ENCODE results near the gene LPAR1.
"Not testable (repeated sequence)": the region's sequence is repeated elsewhere in the genome, so short reads cannot be mapped to it uniquely, and the experiment has no call there.

The LPAR1 gene, protein sequence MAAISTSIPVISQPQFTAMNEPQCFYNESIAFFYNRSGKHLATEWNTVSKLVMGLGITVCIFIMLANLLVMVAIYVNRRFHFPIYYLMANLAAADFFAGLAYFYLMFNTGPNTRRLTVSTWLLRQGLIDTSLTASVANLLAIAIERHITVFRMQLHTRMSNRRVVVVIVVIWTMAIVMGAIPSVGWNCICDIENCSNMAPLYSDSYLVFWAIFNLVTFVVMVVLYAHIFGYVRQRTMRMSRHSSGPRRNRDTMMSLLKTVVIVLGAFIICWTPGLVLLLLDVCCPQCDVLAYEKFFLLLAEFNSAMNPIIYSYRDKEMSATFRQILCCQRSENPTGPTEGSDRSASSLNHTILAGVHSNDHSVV

DNA sequence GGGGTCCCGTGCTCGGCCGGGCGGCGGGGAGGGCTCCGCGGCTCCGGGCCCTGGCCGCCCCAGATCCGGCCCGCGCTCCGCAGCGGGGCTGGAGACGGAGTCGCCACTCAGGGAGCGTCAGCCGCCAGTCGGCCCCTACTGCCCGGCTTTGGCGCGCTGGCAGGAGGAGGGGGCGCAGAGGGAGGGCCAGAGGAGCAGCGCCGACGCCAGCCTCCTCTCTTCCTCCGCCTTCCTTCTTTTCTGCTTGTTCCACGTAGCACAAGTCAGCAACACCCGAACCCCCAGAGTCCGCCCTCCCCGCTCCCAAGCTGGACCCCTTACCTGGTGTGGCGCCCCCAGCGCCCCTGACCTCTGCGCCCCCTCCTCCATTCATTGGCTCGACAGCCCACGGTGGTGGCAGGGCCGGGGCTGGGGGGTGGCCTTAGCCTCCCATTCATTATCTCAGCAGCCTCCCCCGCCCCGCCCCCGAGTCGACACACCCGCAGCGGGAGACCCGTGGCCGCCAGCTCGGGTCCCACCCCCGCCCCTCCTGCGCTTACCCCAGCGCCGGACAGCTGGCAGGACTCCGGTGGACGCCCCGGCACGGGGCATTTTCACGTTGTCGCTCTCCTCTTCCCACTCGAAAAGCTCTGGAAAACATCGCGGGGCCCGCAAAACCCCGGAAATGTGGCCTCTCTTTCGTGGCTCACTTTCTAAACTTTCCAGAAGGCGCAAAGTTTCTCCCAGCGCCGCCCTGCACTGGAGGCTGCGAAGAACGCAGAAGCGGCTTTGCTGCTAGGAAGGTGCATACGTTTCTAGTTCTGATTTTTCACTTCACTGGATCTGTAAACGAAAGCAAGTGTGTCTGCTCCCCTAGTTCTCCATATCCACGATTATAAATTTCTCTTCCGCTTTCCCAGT is at the start of gene LPAR1:
LPAR1 (minus strand) TSS at position 140 of the 900 bp plus-strand sequence. CDS start 66,353 bp downstream, outside the sequence.
- no peak for DNase-seq (ENCODE audit: low spot score)

DNA sequence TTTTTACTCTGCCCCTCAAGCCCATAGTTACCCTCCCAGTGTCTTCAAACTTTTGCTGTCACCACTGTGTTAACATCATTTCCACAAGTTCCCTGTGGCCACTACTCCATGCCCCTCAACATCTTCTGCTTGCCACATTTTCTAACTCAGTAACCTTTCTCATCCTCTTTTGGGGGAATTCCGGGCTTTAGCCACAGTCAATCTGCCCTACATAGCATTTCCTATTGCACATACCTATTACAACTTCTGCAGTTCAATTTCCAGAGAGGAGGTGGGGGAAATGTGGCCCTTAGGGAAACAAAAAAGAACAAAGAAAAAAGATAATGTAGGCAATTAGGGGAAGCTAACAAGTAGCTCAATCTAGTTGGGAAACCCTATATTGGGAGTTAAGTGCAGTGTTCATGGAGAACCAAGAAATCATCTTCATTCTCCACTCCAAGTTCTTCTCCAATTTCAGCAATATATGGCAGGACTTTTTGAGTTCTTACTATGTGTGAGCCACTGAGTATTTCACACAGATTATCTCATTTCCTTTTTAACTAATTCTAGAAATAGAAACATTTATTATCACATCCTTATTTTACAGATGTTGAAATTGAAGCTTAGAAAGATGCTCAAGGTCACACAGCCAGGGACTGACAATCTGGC is 40.2 kb upstream of the LPAR1 start:
- DNase-seq (ENCODE audit: low spot score): no peak

DNA sequence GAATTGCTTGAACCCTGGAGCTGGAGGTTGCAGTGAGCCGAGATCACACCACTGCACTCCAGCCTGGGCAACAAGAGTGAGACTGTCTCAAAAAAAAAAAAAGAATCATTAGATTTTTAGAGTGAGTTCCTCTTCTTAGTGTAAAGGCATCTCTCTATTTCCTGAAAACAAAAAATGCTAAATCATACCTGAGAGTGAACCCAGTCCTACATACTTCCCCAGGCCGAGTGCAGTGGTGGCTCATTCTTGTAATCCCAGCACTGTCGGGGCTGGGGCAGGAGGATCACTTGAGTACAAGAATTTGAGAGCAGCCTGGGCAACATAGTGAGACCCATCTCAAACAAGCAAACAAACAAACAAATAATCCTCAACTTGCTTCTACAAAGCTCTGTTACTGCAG is 38.2 kb upstream of the LPAR1 start:
- DNase-seq (ENCODE audit: low spot score): no peak

DNA sequence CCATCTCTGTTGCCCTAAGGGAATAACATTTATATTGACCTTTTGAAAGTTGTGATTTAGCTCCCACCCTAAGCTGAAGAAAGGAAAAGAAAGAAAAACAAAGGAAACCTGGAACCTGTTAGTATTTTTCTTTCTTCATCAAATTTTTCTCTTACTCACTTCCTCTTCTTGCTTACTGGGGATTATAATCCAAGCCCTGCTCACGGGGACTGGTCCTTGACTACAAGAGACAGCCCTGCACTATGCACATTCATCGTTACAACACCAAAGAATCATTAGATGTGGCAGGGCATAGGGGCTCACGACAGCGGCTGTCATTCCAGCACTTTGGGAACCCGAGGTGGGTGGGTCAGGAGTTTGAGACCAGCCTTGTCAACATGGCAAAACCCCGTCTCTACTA is 37.8 kb upstream of the LPAR1 start:
- DNase-seq (ENCODE audit: low spot score): no peak

DNA sequence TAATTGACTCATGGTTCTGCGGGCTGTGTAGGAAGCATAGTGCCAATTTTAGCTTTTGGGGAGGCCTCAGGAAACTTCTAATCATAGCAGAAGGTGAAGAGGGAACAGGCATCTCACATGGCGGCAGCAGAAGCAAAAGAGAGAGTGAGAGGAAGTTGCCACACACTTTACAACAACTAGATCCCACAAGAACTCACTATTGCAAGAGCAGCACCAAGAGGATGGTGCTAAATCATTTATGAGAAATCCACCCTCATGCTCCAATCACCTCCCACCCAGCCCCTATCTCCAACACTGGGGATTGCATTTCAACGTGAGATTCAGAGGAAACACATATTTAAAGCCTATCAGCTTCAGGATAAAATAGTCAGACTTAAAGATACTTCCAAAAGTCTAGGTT is 36.1 kb upstream of the LPAR1 start:
- DNase-seq (ENCODE audit: low spot score): no peak

DNA sequence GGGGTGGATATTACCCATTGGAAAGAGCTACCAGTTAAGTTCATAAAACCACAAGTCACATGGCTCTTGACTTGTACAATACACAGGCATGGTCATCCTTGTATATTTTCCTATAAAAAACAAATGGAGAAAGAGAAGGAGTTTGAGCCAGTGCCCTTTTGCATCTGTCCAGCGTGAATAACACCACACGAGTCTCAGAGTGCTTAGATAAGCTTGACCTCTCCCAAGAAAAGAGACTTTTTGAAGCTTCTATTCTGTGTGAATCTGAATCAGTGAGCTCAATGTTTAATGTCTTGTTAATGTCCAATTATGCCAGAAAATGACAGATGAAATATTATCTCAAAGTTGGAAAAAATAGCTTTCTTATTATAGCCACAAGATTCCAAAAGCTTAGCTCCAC is 30.9 kb upstream of the LPAR1 start:
- no peak for DNase-seq (ENCODE audit: low spot score)

DNA sequence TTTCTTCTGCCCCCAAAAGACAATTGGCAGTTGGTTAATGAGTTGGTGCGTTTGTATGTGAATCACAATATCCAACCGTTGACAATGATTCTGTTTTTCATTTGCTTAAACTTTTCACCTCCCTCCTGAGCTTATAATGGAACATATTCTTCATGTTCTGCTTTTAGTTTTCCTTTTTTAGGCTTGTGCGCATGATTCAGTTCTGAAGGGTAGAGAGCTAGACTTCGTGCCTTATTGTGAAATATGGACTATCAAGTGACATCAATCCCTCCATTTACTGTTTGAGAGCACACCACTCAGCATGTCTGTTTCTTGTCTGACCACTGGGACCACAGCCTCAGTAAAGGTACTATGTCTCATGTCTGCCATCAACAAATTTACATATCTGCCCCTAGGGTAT is 30.5 kb upstream of the LPAR1 start:
- no peak for DNase-seq (ENCODE audit: low spot score)

DNA sequence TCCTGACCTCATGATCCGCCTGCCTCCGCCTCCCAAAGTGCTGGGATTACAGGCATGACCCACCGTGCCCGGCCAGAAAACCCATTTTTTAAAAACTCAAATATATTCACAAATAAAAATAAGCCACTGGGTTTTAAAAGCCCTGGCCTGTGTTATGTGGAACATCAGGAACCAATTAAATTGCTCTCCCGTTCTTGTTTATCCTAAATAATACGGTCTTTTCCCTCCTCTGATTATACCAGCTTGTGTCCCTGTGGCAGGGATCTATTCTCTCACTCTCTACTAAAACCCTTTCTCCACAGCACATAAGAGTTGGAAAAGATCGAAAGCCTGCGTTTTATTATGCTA is 30.1 kb upstream of the LPAR1 start:
- DNase-seq (ENCODE audit: low spot score): no peak

DNA sequence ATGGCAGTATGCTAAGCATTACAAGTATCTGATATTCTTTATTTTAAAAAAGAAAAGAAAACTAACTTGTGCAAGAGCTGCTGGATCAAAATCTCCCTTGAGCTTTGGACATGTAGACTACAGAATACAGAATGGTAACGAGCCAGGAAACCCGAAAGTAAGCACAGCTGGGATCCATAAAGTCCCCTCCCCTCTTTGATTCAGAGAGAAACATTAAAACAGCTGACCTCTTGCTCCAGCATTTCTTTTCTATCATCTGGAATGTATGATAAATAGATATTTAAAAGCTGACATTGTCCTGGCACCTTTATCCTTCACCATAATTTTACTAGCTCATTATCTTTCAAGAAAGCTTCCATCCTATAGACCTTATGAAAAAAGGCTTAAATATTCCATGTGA is 28.2 kb upstream of the LPAR1 start:
- no peak for DNase-seq (ENCODE audit: low spot score)

DNA sequence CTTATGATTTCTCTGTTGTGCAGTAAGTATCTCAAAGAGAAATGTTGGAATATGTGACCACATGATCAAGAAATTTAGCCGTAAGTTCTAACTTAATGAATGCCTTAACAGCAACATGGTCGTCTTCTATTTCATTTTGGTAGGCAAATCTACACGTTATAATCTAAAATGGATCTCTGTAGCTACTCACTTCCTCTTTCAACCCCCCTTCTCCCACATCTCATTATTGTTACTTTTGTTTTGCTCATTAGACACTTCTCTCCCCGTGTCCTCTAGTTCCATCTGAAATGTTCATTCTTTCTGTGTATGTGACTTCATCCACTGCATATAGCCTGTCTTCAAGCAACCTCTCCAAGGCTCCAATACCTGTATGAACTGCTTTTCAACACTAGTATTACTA is 27.1 kb upstream of the LPAR1 start:
- DNase-seq (ENCODE audit: low spot score): no peak

DNA sequence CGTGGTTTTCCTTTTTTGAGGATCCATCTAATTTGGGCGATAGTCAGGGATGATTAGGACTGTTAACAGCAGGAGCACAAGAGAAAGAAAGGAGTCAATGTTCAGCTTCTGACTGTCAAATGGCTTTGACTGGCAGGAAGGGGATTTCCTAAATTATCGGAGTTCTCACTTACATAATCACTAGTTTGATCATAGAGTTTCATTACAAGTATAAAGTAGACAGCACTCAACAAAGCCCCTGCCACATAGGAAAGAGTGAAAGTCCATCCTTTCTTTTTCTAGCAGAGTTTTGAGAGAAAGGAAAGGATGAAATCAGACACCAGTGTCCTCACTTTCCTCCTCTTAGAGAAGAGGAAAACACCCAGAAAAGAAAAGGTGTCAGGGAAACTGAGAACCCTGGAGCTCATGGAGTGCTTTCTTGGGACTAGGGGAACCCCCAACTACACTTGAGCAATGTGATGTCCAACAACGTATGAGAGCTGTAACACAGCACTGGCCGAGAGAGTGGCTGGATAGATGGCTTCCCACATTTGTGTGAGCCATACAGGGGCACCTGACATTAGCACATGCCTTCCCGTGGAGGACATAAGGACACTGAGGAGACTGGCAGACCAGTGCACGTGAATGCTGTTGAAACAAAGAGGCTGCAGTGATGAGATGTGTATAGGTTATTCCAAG is 26.0 kb upstream of the LPAR1 start:
- DNase-seq (ENCODE audit: low spot score): no peak

DNA sequence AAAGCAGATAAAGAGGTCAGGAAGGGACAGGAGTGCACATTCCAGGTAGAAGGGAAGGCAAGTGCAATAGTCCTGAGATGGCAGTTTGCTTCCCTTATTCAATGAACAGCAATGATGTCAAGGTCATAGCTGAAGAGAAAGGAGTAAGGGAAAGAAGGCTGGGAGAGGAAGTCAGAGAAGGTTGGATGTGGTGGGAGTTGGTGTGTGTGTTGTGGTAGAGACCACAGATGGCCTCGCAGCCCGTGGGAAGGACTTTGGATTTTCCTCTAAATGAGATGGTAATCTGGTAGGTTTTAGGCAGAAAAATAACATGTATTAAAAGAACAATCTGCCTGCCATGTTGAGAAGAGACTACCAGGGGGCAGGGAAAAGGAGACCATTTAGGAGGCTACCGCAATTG is 25.1 kb upstream of the LPAR1 start:
- DNase-seq (ENCODE audit: low spot score): no peak

DNA sequence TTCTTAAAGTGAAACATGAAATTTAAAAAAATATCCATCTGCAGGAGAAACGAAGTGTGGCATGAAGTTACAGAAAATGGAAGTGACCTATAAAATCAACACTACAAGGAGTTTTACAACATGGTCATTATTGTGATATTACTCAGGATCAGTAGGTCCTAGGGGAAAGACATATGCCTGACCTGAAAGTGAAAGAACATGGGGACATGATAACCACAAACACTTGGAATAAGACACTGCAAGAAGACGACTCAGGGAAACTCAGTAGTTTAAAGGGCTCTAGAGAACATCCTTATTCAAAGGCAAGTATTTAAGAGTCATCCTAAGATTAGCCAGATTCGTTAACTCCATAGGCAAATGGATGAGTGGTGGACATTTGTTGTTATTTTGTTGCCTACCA is 19.9 kb upstream of the LPAR1 start:
- no peak for DNase-seq (ENCODE audit: low spot score)

DNA sequence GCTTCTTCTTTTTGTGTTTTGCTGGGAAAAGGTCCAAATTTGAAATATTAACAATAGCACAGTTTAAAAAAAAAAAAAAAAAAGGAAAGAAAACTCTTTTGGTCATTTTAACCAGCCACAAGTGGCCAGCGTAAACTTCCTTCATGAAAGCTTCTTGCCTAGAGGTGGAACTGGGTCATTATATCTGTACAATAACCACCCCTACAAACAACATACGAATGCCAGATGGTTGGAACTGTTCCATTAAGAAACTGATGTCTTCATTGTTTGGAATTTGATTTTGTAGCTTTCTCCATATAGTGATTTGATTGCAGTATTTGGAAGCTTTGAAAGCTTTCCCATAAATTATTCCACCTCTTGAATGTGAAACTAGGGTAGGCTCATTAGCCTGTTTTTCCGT is 18.3 kb upstream of the LPAR1 start:
- DNase-seq (ENCODE audit: low spot score): no peak

DNA sequence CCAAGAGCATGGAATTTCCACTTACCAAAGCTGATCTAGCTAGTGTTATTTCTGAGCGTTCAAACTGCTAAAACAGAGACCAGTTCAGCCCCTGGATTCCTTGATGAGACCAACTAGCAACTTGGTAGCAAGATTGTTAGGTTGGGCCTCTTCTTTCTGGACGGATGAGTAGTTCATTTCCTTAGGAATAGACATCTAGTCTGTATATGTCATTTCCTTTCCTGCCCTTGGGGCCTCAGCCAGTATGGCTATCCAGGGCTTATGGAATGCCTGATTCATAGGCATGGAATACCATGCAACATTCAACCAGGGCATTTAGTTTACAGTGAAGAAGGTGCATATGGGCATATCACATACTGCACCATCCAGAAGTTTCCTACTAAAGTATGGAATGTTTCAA is 14.5 kb upstream of the LPAR1 start:
- peak; percentile 79 for DNase-seq (ENCODE audit: low spot score)

DNA sequence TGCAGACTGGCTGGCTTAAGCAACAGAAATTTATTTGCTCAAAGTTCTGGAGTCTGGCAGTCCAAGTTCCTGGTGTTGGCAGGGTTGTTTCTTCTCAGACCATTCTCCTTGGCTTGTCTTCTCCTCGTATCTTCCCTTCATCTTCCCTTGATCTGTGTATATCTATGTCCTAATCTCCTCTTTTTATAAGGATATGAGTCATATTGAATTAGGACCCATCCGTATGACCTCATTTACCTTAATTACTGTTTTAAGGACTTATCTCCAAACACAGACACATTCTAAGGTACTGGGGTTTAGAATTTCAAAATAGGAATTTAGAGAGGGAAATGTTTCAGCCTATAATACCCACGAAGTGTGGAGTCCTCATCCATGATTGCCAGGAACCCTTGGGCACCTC is 13.1 kb upstream of the LPAR1 start:
- DNase-seq (ENCODE audit: low spot score): no peak

DNA sequence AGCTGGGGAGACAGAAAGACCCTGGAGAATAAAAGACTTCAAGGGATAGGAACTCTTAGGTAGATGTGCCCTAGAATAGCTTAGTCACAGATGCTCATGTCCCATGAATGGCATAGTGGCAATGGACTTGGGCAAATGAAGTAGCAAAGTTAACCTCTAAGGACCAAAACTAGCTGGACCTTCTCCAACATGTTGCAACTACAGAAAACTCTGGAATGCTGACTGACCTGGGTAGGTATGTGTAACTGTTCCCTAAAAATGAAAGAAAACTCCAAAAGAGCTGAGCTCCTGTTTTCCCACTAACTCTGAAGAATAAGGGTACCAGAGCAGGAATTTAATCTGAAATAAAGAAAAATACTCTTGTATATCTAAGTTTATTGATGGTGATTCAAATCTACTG is 12.5 kb upstream of the LPAR1 start:
- no peak for DNase-seq (ENCODE audit: low spot score)

DNA sequence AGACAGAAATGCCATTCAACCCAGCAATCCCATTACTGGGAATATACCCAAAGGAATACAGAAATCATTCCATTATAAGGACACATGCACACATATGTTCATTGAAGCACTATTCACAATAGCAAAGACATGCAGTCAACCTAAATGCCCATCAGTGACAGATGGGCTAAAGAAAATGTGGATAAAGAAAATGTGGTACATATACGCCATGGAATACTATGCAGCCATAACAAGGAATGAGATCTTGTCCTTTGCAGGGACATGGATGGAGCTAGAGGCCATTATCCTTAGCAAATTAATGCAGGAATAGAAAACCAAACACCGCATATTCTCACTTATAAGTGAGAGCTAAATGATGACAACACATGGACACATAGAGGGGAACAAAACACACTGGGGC is 9.0 kb upstream of the LPAR1 start:
- not testable (repeated sequence) for DNase-seq (ENCODE audit: low spot score)

DNA sequence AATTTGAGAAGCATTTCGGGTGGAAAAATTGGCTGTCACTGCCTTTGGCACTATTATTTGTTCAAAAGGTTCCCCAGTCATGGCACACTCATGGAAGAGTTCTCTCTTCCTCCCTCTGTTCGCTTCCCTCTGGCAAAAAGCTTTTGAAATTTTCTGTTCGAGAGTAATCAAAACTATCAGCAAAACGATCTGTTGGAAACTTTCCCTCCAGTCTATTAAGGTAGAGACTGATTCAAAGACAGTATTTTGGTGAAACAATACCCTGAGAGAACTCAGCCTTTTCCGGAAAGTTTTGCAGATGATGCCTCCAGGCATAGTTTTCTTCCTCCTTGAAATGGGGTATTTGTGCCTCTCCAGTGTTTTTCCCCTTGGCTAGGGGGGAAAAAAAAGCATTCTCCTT is 3.6 kb upstream of the LPAR1 start:
- DNase-seq (ENCODE audit: low spot score): no peak

DNA sequence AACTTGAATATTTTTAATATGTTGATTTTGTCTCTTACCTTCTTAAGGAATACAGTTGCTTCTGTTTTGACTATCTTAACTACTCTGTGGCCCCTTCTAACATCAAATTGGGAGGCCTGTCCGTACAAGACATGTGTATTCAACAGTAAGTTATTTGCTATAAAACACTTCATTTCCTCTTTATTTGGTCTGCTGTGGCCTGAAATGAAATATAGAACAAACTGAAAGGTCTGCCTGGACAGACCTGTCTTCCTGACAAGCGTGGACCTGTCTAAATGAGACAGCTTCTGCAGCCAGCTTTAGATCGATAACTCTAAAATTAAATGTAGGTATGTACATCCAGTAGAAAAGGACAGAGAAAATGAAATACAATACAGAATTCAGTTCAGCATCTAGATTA is 2.2 kb upstream of the LPAR1 start:
- DNase-seq (ENCODE audit: low spot score): no peak

DNA sequence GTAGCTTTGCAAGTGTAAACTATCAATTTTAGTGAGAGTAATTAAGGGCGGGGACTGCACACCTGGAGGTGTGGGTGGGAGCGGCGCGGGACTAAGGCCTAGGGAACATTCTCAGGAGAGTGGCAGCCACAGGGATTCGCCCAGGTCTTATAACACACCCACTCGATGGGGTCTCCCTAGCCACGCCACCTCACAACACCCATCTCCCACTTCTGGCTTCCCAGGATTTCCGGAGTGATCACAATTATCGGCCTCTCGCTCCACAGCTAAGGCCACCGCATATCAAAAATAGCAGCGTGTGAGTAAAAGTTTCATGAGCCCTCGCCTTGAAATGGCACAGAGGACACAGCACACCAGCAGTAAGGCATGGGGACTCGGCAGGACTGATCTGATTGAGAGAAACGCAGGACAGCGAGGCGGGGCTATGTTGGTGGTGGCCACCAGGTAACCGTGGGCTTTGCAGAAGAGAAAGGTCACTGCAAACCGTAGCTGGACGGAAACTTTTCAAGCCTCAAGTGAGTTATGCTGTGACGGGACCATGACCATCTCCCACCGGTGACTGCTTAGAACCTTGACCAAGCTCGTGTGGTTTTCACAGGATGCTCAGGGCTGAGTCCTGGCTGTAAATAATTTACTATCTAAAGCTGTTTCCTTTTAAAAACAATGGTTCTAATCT is 1.1 kb upstream of the LPAR1 start:
- DNase-seq (ENCODE audit: low spot score): no peak

Data from kidney capillary endothelial cell (primary cell).